OCI-LY7 (cell line): ENCODE results near the gene FAM114A1. TPM values are rescaled to one million over a fixed set of nuclear protein-coding genes. Genes with fewer than 3 reads are reported as not detected.

Source experiments
- BruUV-seq: library from RNA; stranded (reverse); fragments of 400-500 nt; replicated peaks from 2 replicates; lab custom pipeline; 2021; lab: Mats Ljungman, UMichigan
- CTCF ChIA-PET: fragments of 300-600 bp; sonication (Branson Sonifier 250); formaldehyde crosslinking; loops from one replicate; lab custom pipeline; 2022; ENCODE audit warnings: antibody characterized with exemption; ENCODE audit not compliant: unreplicated experiment; lab: Charles Lee
- POLR2A ChIA-PET: fragments of 300-600 bp; sonication (Branson Sonifier 250); formaldehyde crosslinking; loops from one replicate; lab custom pipeline; 2022; ENCODE audit warnings: antibody characterized with exemption; lab: Charles Lee
- DNase-seq: peaks from one replicate; pipeline ENCODE4 v3.0.0-alpha.2; 2015; ENCODE audit warnings: low spot score
- H2AFZ ChIP-seq: fragments of 200-600 bp; sonication (generic), shearing (Covaris generic); 2 replicates; pipeline ENCODE4 v1.6.1; 2014; ENCODE audit warnings: mild to moderate bottlenecking, antibody characterized with exemption, low read length, moderate library complexity
- H3K27ac ChIP-seq: fragments of 200-600 bp; sonication (generic); 2 replicates; pipeline ENCODE4 v1.5.1; 2014; ENCODE audit warnings: mixed run types, low read depth, mild to moderate bottlenecking, moderate library complexity, low read length, inconsistent platforms; ENCODE audit not compliant: poor library complexity, severe bottlenecking
- H3K36me3 ChIP-seq: fragments of 200-600 bp; sonication (generic); 2 replicates; pipeline ENCODE4 v1.6.1; 2014; ENCODE audit warnings: mild to moderate bottlenecking, antibody characterized with exemption, low read length, moderate library complexity, mixed read lengths; ENCODE audit not compliant: insufficient read depth
- H3K4me1 ChIP-seq: fragments of 200-600 bp; sonication (generic); 2 replicates; pipeline ENCODE4 v1.5.1; 2014; ENCODE audit warnings: mild to moderate bottlenecking, low read length; ENCODE audit not compliant: insufficient read depth, poor library complexity, severe bottlenecking
- H3K4me2 ChIP-seq: fragments of 200-600 bp; sonication (generic); 2 replicates; pipeline ENCODE4 v1.6.1; 2014; ENCODE audit warnings: mild to moderate bottlenecking, low read length
- H3K4me3 ChIP-seq: fragments of 200-600 bp; sonication (generic); 2 replicates; pipeline ENCODE4 v1.5.1; 2014; ENCODE audit warnings: mild to moderate bottlenecking, low read depth, low read length; ENCODE audit not compliant: poor library complexity, severe bottlenecking
- H3K79me2 ChIP-seq: fragments of 200-600 bp; sonication (generic); 2 replicates; pipeline ENCODE4 v1.6.1; 2016; ENCODE audit warnings: low read depth, mild to moderate bottlenecking, low read length, moderate library complexity, mixed read lengths; ENCODE audit not compliant: insufficient read depth
- H3K9me2 ChIP-seq: fragments of 200-600 bp; sonication (generic); 2 replicates; pipeline ENCODE4 v1.6.1; 2016; ENCODE audit warnings: mild to moderate bottlenecking, low read length, mixed read lengths; ENCODE audit not compliant: insufficient read depth
- H3K9me3 ChIP-seq: fragments of 200-600 bp; sonication (generic); 2 replicates; pipeline ENCODE4 v1.6.1; 2014; ENCODE audit warnings: mild to moderate bottlenecking, mixed run types, low read length, mixed read lengths
- H4K20me1 ChIP-seq: fragments of 200-600 bp; sonication (generic); 2 replicates; pipeline ENCODE4 v1.6.1; 2014; ENCODE audit warnings: mild to moderate bottlenecking, antibody characterized with exemption, low read length, moderate library complexity, mixed read lengths; ENCODE audit not compliant: insufficient read depth
- EZH2phosphoT487 ChIP-seq: fragments of 200-600 bp; sonication (generic); IDR thresholded peaks from 2 replicates; pipeline ENCODE4 v1.6.1; 2018; ENCODE audit warnings: low read depth, borderline replicate concordance, mild to moderate bottlenecking, mixed run types, antibody characterized with exemption, low read length, moderate library complexity, mixed read lengths
- intact Hi-C: fragments of 100-400 bp; cut with micrococcal nuclease; formaldehyde crosslinking; loops from one replicate; pipeline ENCODE4 v1.10.0; 2022; ENCODE audit not compliant: unreplicated experiment
- total RNA-seq, 2 experiments: library from RNA; depleted of rRNA in 1 of 2; stranded (reverse); fragments of >200 nt in 1 of 2; shearing (Covaris generic) in 1 of 2; gene quantifications; 2 replicates each; pipeline ENCODE4 v1.2.3, GENCODE V29; 2014 to 2022
- TF ChIP-seq, protein P1 (sequence below): fragments of 200-600 bp; sonication (generic); conservative IDR thresholded peaks from 2 replicates; pipeline ENCODE4 v1.5.1; 2014; ENCODE audit warnings: mild to moderate bottlenecking, antibody characterized with exemption, low read length, moderate library complexity, mixed read lengths

The FAM114A1 gene
- total RNA-seq, 2 experiments from 2014 or later, result not detected

DNA sequence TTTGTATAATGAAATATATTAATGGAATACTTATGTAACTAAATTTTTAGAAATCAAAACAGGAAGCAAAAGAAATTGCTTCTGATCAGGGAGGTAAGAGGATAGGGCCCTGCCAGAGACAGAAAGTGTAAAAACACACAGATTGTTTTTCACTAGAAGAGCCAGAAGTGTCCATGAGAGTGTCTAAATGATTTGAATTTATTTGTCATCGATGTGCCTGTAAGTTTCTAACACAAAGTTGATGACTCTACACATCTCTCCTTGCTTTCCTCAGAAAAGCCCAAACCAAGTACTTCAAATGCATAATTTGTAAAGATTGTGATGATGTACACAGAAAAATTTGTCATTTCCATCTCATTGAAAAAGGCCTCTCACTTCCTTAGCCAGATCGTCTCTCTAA, 84.0 kb downstream of the FAM114A1 start:
- H3K4me3 ChIP-seq, result no peak overlapping the region
- H3K9me2 ChIP-seq, result no peaks in the 10 kb centered on the region
- H3K4me1 ChIP-seq, result peaks cover 4% of the 10 kb centered on the region
- intact Hi-C loops, result no loop called here
- DNase-seq, result no peak
- BruUV-seq, result no TSS peak
- no peaks in the 10 kb centered on the region for H4K20me1 ChIP-seq
- ChIA-PET CTCF (no interaction called here), POLR2A (interaction anchor here (0.5 to 1.2 kb wide), 3 partner anchors 16 to 70 kb away, joined by 3 to 5 read pairs (median 3); no protein-coding TSS in a partner anchor)
- TF ChIP-seq, protein P1, sequence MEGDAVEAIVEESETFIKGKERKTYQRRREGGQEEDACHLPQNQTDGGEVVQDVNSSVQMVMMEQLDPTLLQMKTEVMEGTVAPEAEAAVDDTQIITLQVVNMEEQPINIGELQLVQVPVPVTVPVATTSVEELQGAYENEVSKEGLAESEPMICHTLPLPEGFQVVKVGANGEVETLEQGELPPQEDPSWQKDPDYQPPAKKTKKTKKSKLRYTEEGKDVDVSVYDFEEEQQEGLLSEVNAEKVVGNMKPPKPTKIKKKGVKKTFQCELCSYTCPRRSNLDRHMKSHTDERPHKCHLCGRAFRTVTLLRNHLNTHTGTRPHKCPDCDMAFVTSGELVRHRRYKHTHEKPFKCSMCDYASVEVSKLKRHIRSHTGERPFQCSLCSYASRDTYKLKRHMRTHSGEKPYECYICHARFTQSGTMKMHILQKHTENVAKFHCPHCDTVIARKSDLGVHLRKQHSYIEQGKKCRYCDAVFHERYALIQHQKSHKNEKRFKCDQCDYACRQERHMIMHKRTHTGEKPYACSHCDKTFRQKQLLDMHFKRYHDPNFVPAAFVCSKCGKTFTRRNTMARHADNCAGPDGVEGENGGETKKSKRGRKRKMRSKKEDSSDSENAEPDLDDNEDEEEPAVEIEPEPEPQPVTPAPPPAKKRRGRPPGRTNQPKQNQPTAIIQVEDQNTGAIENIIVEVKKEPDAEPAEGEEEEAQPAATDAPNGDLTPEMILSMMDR, result no peak
- TF ChIP-seq EZH2phosphoT487, result no peak
- 0 out of 2 replicates have a peak overlapping the region, but pooled peaks have one; percentile 4 for H2AFZ ChIP-seq
- no peak overlapping the region for H3K27ac ChIP-seq
- no peaks in the 10 kb centered on the region for H3K79me2 ChIP-seq
- no peaks in the 10 kb centered on the region for H3K36me3 ChIP-seq
- no peaks in the 10 kb centered on the region for H3K9me3 ChIP-seq
- H3K4me2 ChIP-seq, result no peak overlapping the region

DNA sequence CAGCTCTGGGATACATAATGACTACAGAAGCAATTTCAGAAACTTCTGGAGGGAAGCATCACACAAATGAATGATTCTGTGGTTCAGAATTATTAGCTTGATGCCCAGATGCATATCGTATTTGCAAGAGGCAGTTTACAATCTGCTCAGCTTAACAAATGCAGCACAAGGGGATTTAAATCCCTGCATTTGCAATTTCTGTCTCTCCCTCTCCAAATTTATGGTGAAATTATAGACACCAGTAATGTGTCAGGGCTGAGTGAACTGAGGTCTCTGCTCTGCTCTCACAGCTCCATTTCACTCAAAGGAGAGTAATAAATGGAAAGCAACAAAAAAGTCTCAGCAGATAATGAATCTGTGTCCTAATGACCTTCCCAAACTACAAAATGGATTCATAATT, 84.4 kb downstream of the FAM114A1 start:
- no peaks in the 10 kb centered on the region for H3K9me3 ChIP-seq
- ChIA-PET CTCF (no interaction called here), POLR2A (interaction anchor here (0.9 to 1.2 kb wide), 2 partner anchors 10 to 17 kb away, joined by 3 to 5 read pairs; no protein-coding TSS in a partner anchor)
- no peak overlapping the region for H3K4me3 ChIP-seq
- no peak for DNase-seq
- intact Hi-C loops, result no loop called here
- no peaks in the 10 kb centered on the region for H4K20me1 ChIP-seq
- H2AFZ ChIP-seq, result 0 out of 2 replicates have a peak overlapping the region, but pooled peaks have one; percentile 4
- TF ChIP-seq EZH2phosphoT487, result no peak
- TF ChIP-seq, protein P1, result no peak
- no peaks in the 10 kb centered on the region for H3K79me2 ChIP-seq
- H3K36me3 ChIP-seq, result no peaks in the 10 kb centered on the region
- H3K27ac ChIP-seq, result no peak overlapping the region
- H3K9me2 ChIP-seq, result no peaks in the 10 kb centered on the region
- H3K4me1 ChIP-seq, result peaks cover 4% of the 10 kb centered on the region
- H3K4me2 ChIP-seq, result no peak overlapping the region
- no TSS peak for BruUV-seq

DNA sequence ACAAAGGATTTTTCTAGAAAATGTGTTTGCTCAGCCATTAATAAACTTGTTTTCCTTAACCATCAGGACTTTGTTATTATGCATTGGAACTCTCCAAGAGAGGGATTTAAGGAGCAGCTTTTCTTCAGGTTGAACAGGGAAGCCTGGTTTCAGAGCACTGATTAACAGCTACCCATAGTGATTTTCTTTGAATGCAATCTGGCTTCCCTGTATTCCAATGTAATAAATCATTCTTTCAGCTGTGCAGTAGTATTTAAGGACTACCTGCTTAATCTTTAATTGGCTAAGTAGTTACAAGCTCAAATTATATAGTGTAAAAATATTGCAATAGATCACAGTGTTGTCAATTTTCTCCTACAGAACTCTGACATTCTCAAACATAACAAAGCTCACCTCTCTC, 87.1 kb downstream of the FAM114A1 start:
- H3K9me2 ChIP-seq, result no peaks in the 10 kb centered on the region
- no peaks in the 10 kb centered on the region for H3K79me2 ChIP-seq
- no peak for DNase-seq
- H3K36me3 ChIP-seq, result no peaks in the 10 kb centered on the region
- ChIA-PET CTCF (no interaction called here), POLR2A (interaction anchor here (0.7 kb wide), 1 partner anchor 192 kb away, joined by 3 read pairs; no protein-coding TSS in a partner anchor)
- H3K4me1 ChIP-seq, result no peaks in the 10 kb centered on the region
- intact Hi-C loops, result no loop called here
- no peaks in the 10 kb centered on the region for H4K20me1 ChIP-seq
- TF ChIP-seq EZH2phosphoT487, result no peak
- TF ChIP-seq, protein P1, result no peak
- no peak overlapping the region for H2AFZ ChIP-seq
- BruUV-seq, result no TSS peak
- no peak overlapping the region for H3K4me3 ChIP-seq
- no peak overlapping the region for H3K27ac ChIP-seq
- no peaks in the 10 kb centered on the region for H3K9me3 ChIP-seq
- H3K4me2 ChIP-seq, result no peak overlapping the region
